Mesendoderm (in vitro differentiated cells): ENCODE data around the gene PUSL1.

ENCODE experiments used
- DNase-seq: peaks from one replicate; pipeline ENCODE4 v3.0.0; 2013
- H2AK5ac ChIP-seq: 2 replicates; pipeline ENCODE4 v1.6.1; 2013; ENCODE audit warnings: low read length, inconsistent platforms
- H2BK120ac ChIP-seq: 2 replicates; pipeline ENCODE4 v1.6.1; 2013; ENCODE audit warnings: low read depth, mild to moderate bottlenecking, low read length, moderate library complexity, mixed read lengths
- H2BK15ac ChIP-seq: replicated peaks from 2 replicates; pipeline ENCODE4 v1.6.1; 2013; ENCODE audit warnings: low read depth, mild to moderate bottlenecking, moderate library complexity
- H2BK5ac ChIP-seq: 2 replicates; pipeline ENCODE4 v1.6.1; 2013; ENCODE audit warnings: low read length, inconsistent platforms
- H3K18ac ChIP-seq: 2 replicates; pipeline ENCODE4 v1.6.1; 2013; ENCODE audit warnings: mild to moderate bottlenecking, low read length, mixed read lengths
- H3K23ac ChIP-seq: one replicate; pipeline ENCODE4 v1.6.1; 2013; ENCODE audit warnings: low read length
- H3K27ac ChIP-seq: 2 replicates; pipeline ENCODE4 v1.5.1; 2013; ENCODE audit warnings: low read depth, mild to moderate bottlenecking, inconsistent platforms, low read length, moderate library complexity
- H3K27me3 ChIP-seq: 2 replicates; pipeline ENCODE4 v1.6.1; 2013; ENCODE audit warnings: low read length, control low read depth, mild to moderate bottlenecking, inconsistent platforms; ENCODE audit not compliant: insufficient read depth, poor library complexity
- H3K36me3 ChIP-seq: 2 replicates; pipeline ENCODE4 v1.6.1; 2013; ENCODE audit warnings: low read length, inconsistent platforms; ENCODE audit not compliant: control insufficient read depth, insufficient read depth
- H3K4ac ChIP-seq: one replicate; pipeline ENCODE4 v1.6.1; 2013; ENCODE audit warnings: low read depth, mild to moderate bottlenecking, low read length, moderate library complexity
- H3K4me1 ChIP-seq: 2 replicates; pipeline ENCODE4 v1.6.1; 2013; ENCODE audit warnings: low read depth, low read length, inconsistent platforms; ENCODE audit not compliant: control insufficient read depth
- H3K4me2 ChIP-seq: 2 replicates; pipeline ENCODE4 v1.6.1; 2013; ENCODE audit warnings: low read length
- H3K4me3 ChIP-seq: 2 replicates; pipeline ENCODE4 v1.5.1; 2013; ENCODE audit warnings: mild to moderate bottlenecking, low read length
- H3K56ac ChIP-seq: one replicate; pipeline ENCODE4 v1.6.1; 2013; ENCODE audit warnings: low read length
- H3K79me1 ChIP-seq: 2 replicates; pipeline ENCODE4 v1.6.1; 2013; ENCODE audit warnings: low read length, inconsistent platforms
- H3K79me2 ChIP-seq: 2 replicates; pipeline ENCODE4 v1.6.1; 2013; ENCODE audit warnings: mild to moderate bottlenecking, low read length; ENCODE audit not compliant: control insufficient read depth, insufficient read depth
- H3K9ac ChIP-seq: 2 replicates; pipeline ENCODE4 v1.6.1; 2013; ENCODE audit warnings: low read length, inconsistent platforms
- H4K5ac ChIP-seq: one replicate; pipeline ENCODE4 v1.6.1; 2013; ENCODE audit warnings: low read length
- H4K8ac ChIP-seq: one replicate; pipeline ENCODE4 v1.6.1; 2013; ENCODE audit warnings: low read depth, mild to moderate bottlenecking, control low read depth, low read length, moderate library complexity
- WGBS: extraction: QIAGEN DNeasy Blood & Tissue Kit; methylation state at CpG from one replicate; pipeline ENCODE4 v1.1.7; 2013; ENCODE audit warnings: low lambda C conversion rate, missing lambda C conversion rate; ENCODE audit not compliant: insufficient coverage; ENCODE audit errors: extremely low coverage; 5-methylcytosine and 5-hydroxymethylcytosine counted together

PUSL1 gene

GRCh38 chr1:1325288-1326074 is 17.1 kb downstream of the PUSL1 start:
- H3K4me3 ChIP-seq = peak overlapping the region; percentile 72
- H3K27ac ChIP-seq = no peak overlapping the region
- WGBS = no CpG with 5 or more reads among the region's 16 CpGs
- H3K18ac ChIP-seq = no peak overlapping the region
- H3K9ac ChIP-seq = peak overlapping the region; percentile 87
- peak overlapping the region; percentile 37 for H2AK5ac ChIP-seq
- no peaks in the 10 kb centered on the region for H3K27me3 ChIP-seq
- H2BK120ac ChIP-seq = no peak overlapping the region
- peak overlapping the region; percentile 46 for H3K4ac ChIP-seq
- DNase-seq = no peak
- no peaks in the 10 kb centered on the region for H3K4me1 ChIP-seq
- H4K5ac ChIP-seq = no peak overlapping the region
- H2BK15ac ChIP-seq = no peak overlapping the region
- H3K79me2 ChIP-seq = peaks cover 34% of the 10 kb centered on the region
- no peaks in the 10 kb centered on the region for H3K36me3 ChIP-seq
- H3K56ac ChIP-seq = peak overlapping the region; percentile 91
- no peak overlapping the region for H4K8ac ChIP-seq
- H3K4me2 ChIP-seq = peak overlapping the region; percentile 87
- H3K23ac ChIP-seq = peak overlapping the region; percentile 66
- no peak overlapping the region for H2BK5ac ChIP-seq
- H3K79me1 ChIP-seq = peaks cover 21% of the 10 kb centered on the region

GRCh38 chr1:1326075-1326605 is 17.7 kb downstream of the PUSL1 start:
- H3K4me1 ChIP-seq = no peaks in the 10 kb centered on the region
- H3K9ac ChIP-seq = no peak overlapping the region
- WGBS = no CpG with 5 or more reads among the region's 8 CpGs
- no peaks in the 10 kb centered on the region for H3K36me3 ChIP-seq
- H3K23ac ChIP-seq = no peak overlapping the region
- no peaks in the 10 kb centered on the region for H3K27me3 ChIP-seq
- no peak overlapping the region for H3K4me3 ChIP-seq
- no peak overlapping the region for H3K18ac ChIP-seq
- no peak for DNase-seq
- H2BK15ac ChIP-seq = no peak overlapping the region
- H2BK120ac ChIP-seq = no peak overlapping the region
- no peak overlapping the region for H3K56ac ChIP-seq
- H2BK5ac ChIP-seq = no peak overlapping the region
- no peak overlapping the region for H4K5ac ChIP-seq
- H2AK5ac ChIP-seq = no peak overlapping the region
- H3K79me1 ChIP-seq = peaks cover 18% of the 10 kb centered on the region
- no peak overlapping the region for H4K8ac ChIP-seq
- peaks cover 29% of the 10 kb centered on the region for H3K79me2 ChIP-seq
- no peak overlapping the region for H3K27ac ChIP-seq
- H3K4ac ChIP-seq = no peak overlapping the region
- no peak overlapping the region for H3K4me2 ChIP-seq

- Histone ChIP-seq H3K4me1 (no peaks in the 10 kb centered on the region), H3K4me2 (no peak overlapping the region), H3K4me3 (no peak overlapping the region), H3K18ac (no peak overlapping the region), H2BK15ac (no peak overlapping the region), H3K23ac (no peak overlapping the region), H3K56ac (no peak overlapping the region), H3K4ac (no peak overlapping the region), H2BK5ac (no peak overlapping the region), H3K79me2 (peaks cover 17% of the 10 kb centered on the region), H2BK120ac (no peak overlapping the region), H3K27me3 (no peaks in the 10 kb centered on the region), H3K36me3 (no peaks in the 10 kb centered on the region), H3K9ac (no peak overlapping the region), H3K79me1 (peaks cover 12% of the 10 kb centered on the region), H4K5ac (no peak overlapping the region), H4K8ac (no peak overlapping the region), H3K27ac (no peak overlapping the region), H2AK5ac (no peak overlapping the region)
- DNase-seq = no peak
- no CpG with 5 or more reads among the region's 40 CpGs for WGBS
Measured at GRCh38 chr1:1327291-1327690, 18.9 kb downstream of the PUSL1 start.

GRCh38 chr1:1328254-1328653 is 19.9 kb downstream of the PUSL1 start:
- no peak overlapping the region for H3K56ac ChIP-seq
- no peak overlapping the region for H2AK5ac ChIP-seq
- H4K5ac ChIP-seq = no peak overlapping the region
- peaks cover 11% of the 10 kb centered on the region for H3K79me2 ChIP-seq
- H4K8ac ChIP-seq = no peak overlapping the region
- DNase-seq = no peak
- H3K27ac ChIP-seq = no peak overlapping the region
- no peak overlapping the region for H3K9ac ChIP-seq
- H3K27me3 ChIP-seq = no peaks in the 10 kb centered on the region
- no peak overlapping the region for H3K4me3 ChIP-seq
- no peak overlapping the region for H2BK5ac ChIP-seq
- WGBS = no CpG with 5 or more reads among the region's 15 CpGs
- H3K4ac ChIP-seq = no peak overlapping the region
- no peak overlapping the region for H2BK120ac ChIP-seq
- H3K23ac ChIP-seq = no peak overlapping the region
- no peak overlapping the region for H3K4me2 ChIP-seq
- no peaks in the 10 kb centered on the region for H3K36me3 ChIP-seq
- no peak overlapping the region for H3K18ac ChIP-seq
- peaks cover 8% of the 10 kb centered on the region for H3K79me1 ChIP-seq
- H2BK15ac ChIP-seq = no peak overlapping the region
- H3K4me1 ChIP-seq = no peaks in the 10 kb centered on the region

- Histone ChIP-seq H4K8ac (no peak overlapping the region), H2AK5ac (no peak overlapping the region), H2BK5ac (no peak overlapping the region), H3K36me3 (no peaks in the 10 kb centered on the region), H2BK120ac (no peak overlapping the region), H3K9ac (no peak overlapping the region), H3K23ac (peak overlapping the region; percentile 4), H3K27ac (no peak overlapping the region), H4K5ac (no peak overlapping the region), H3K18ac (no peak overlapping the region), H3K4me2 (no peak overlapping the region), H3K4me1 (no peaks in the 10 kb centered on the region), H3K79me2 (peaks cover 3% of the 10 kb centered on the region), H3K4ac (no peak overlapping the region), H3K79me1 (peaks cover 5% of the 10 kb centered on the region), H3K4me3 (no peak overlapping the region), H3K27me3 (no peaks in the 10 kb centered on the region), H2BK15ac (no peak overlapping the region), H3K56ac (no peak overlapping the region)
- whole genome bisulfite sequencing = no CpG with 5 or more reads among the region's 58 CpGs
- DNase-seq = no peak
Measured at GRCh38 chr1:1329304-1330210, 21.2 kb downstream of the PUSL1 start.
